SK-N-SH (cell line): Measurements from ENCODE around the gene CELSR1.

Experiments used
- CTCF ChIP-seq: fragments of 200-600 bp; sonication (generic); IDR thresholded peaks from 2 replicates; pipeline ENCODE4 v1.6.1; 2017; ENCODE audit warnings: antibody characterized with exemption, mild to moderate bottlenecking, moderate library complexity
- MAX ChIP-seq: IDR thresholded peaks from 2 replicates; pipeline ENCODE4 v1.4.0; 2012; ENCODE audit warnings: low read depth

- no peak for TF ChIP-seq CTCF
- no peak for TF ChIP-seq MAX
These were observed 173.7 kb downstream of the CELSR1 start for GRCh38 chr22:46363611-46364321.
